ENCODE measurements around the gene GLRX2. TPM values are rescaled to one million over a fixed set of nuclear protein-coding genes. Genes with fewer than 3 reads are reported as not detected.
"Not testable (repeated sequence)": the region's sequence is repeated elsewhere in the genome, so short reads cannot be mapped to it uniquely, and the experiment has no call there.

GLRX2 gene
- total RNA-seq, 1 experiment from 2014 or later, result 40.1 TPM

GRCh38 chr1:193118194-193118593 lies 13.0 kb upstream of the GLRX2 start:
- in situ Hi-C loops (cut with HindIII; ENCODE audit: low pct_unique_long_range_greater_than_20kb, low sequenced_read_pairs), result no loop called here
- intact Hi-C loops (cut with micrococcal nuclease; ENCODE audit: unreplicated experiment), result no loop called here
- peaks cover 4% of the 10 kb centered on the region; the same call in 1 of the 2 replicates for H3K36me3 ChIP-seq (ENCODE audit: control insufficient read depth, insufficient read depth, low read length)
- no peak overlapping the region for H3K4me3 ChIP-seq (ENCODE audit: low read depth in 2 of 2, low read length in 2 of 2)
- POLR2A ChIA-PET, result interaction anchor here (1.1 kb wide), 1 partner anchor 13 kb away, joined by 3 read pairs; the partner anchor contains the start of gene GLRX2
- H3K9me3 ChIP-seq (ENCODE audit: control insufficient read depth, insufficient read depth, low read depth, low read length), result no peaks in the 10 kb centered on the region
- DNase-seq (ENCODE audit: low read depth, low spot score) (no peak), ATAC-seq (no peak)
- H3K27me3 ChIP-seq (ENCODE audit: control insufficient read depth, insufficient read depth, low read length), result no peaks in the 10 kb centered on the region
- TF ChIP-seq SIN3A (IDR thresholded peaks at IDR 0.05; ENCODE audit: borderline replicate concordance, insufficient read depth, low read depth, low read length), result no peak
- no peak for TF ChIP-seq CTCF (IDR thresholded peaks at IDR 0.05)
- no peak for TF ChIP-seq TCF7L2 (IDR thresholded peaks at IDR 0.05; ENCODE audit: low read depth, low read length)
- TF ChIP-seq REST (IDR thresholded peaks at IDR 0.05; ENCODE audit: insufficient read depth in 1 of 2, low read depth in 2 of 2, low read length in 1 of 2), result no peak
- no peak for TF ChIP-seq POLR2AphosphoS5 (IDR thresholded peaks at IDR 0.05; ENCODE audit: low read depth, low read length)
- H3K27ac ChIP-seq (ENCODE audit: low read length), result no peak overlapping the region
- no TSS peak for BruUV-seq (replicated peaks)
- CTCF ChIA-PET, result no interaction called here
- H3K4me1 ChIP-seq (ENCODE audit: control insufficient read depth, insufficient read depth, low read length), result peaks cover 25% of the 10 kb centered on the region

- in situ Hi-C loops (cut with HindIII; ENCODE audit: low pct_unique_long_range_greater_than_20kb, low sequenced_read_pairs); ATAC-seq; H3K9me3 ChIP-seq (ENCODE audit: control insufficient read depth, insufficient read depth, low read depth, low read length); POLR2A ChIA-PET; H3K27ac ChIP-seq (ENCODE audit: low read length); intact Hi-C loops (cut with micrococcal nuclease; ENCODE audit: unreplicated experiment); H3K27me3 ChIP-seq (ENCODE audit: control insufficient read depth, insufficient read depth, low read length); DNase-seq (ENCODE audit: low read depth, low spot score); H3K36me3 ChIP-seq (ENCODE audit: control insufficient read depth, insufficient read depth, low read length); H3K4me3 ChIP-seq (ENCODE audit: low read depth in 2 of 2, low read length in 2 of 2); BruUV-seq (replicated peaks): not testable (repeated sequence)
- CTCF ChIA-PET, result interaction anchor here (0.6 kb wide), 3 partner anchors 13 to 1000 kb away, joined by 3 to 5 read pairs (median 3); no protein-coding TSS in a partner anchor
- H3K4me1 ChIP-seq (ENCODE audit: control insufficient read depth, insufficient read depth, low read length), result peaks cover 30% of the 10 kb centered on the region
Observed at GRCh38 chr1:193117167-193117566, 12.0 kb upstream of the GLRX2 start.

GRCh38 chr1:193115629-193116227 lies 10.5 kb upstream of the GLRX2 start:
- Histone ChIP-seq H3K36me3 (ENCODE audit: control insufficient read depth, insufficient read depth, low read length) (no peaks in the 10 kb centered on the region), H3K27ac (ENCODE audit: low read length) (peak overlapping the region; percentile 87), H3K4me1 (ENCODE audit: control insufficient read depth, insufficient read depth, low read length) (peaks cover 38% of the 10 kb centered on the region), H3K4me3 (ENCODE audit: low read depth in 2 of 2, low read length in 2 of 2) (peak overlapping the region; percentile 30 to 48; a peak in 3 of 4 replicates), H3K27me3 (ENCODE audit: control insufficient read depth, insufficient read depth, low read length) (no peaks in the 10 kb centered on the region), H3K9me3 (ENCODE audit: control insufficient read depth, insufficient read depth, low read depth, low read length) (no peaks in the 10 kb centered on the region)
- BruUV-seq (replicated peaks), result no TSS peak
- ChIA-PET CTCF (no interaction called here), POLR2A (no interaction called here)
- DNase-seq (ENCODE audit: low read depth, low spot score), result peak; percentile 90
- in situ Hi-C loops (cut with HindIII; ENCODE audit: low pct_unique_long_range_greater_than_20kb, low sequenced_read_pairs), result no loop called here
- intact Hi-C loops (cut with micrococcal nuclease; ENCODE audit: unreplicated experiment), result no loop called here
- peak; percentile 80 for ATAC-seq
- TF ChIP-seq SIN3A (IDR thresholded peaks at IDR 0.05; ENCODE audit: borderline replicate concordance, insufficient read depth, low read depth, low read length) (no peak), REST (IDR thresholded peaks at IDR 0.05; ENCODE audit: insufficient read depth in 1 of 2, low read depth in 2 of 2, low read length in 1 of 2) (no peak), TCF7L2 (IDR thresholded peaks at IDR 0.05; ENCODE audit: low read depth, low read length) (no peak), CTCF (IDR thresholded peaks at IDR 0.05) (no peak), POLR2AphosphoS5 (IDR thresholded peaks at IDR 0.05; ENCODE audit: low read depth, low read length) (no peak)
